A549 (cell line): ENCODE data around the gene NECTIN1.

ENCODE experiments used
- CTCF ChIP-seq: fragments of >200 bp; sonication (Bioruptor Twin); formaldehyde crosslinking; IDR thresholded peaks from 3 replicates; pipeline ENCODE4 v1.5.1; 2016
- ELK1 ChIP-seq: fragments of 150-350 bp; IDR thresholded peaks from 2 replicates; pipeline ENCODE4 v1.6.1; 2014; ENCODE audit warnings: low read depth, mild to moderate bottlenecking, low read length
- POLR2AphosphoS2 ChIP-seq: conservative IDR thresholded peaks from 2 replicates; pipeline ENCODE4 v1.6.1; 2012; ENCODE audit warnings: low read length, improper control_type of control experiment, inconsistent platforms

- TF ChIP-seq CTCF (no peak), POLR2AphosphoS2 (no peak), ELK1 (no peak)
Measured at GRCh38 chr11:119616586-119617339, 112.2 kb downstream of the NECTIN1 start.
